Measurements from ENCODE around the gene BATF2.

- TF ChIP-seq EP300 (IDR thresholded peaks at IDR 0.05) (no peak), POLR2A (IDR thresholded peaks at IDR 0.05) (no peak)
- TF ChIP-seq, protein P1, sequence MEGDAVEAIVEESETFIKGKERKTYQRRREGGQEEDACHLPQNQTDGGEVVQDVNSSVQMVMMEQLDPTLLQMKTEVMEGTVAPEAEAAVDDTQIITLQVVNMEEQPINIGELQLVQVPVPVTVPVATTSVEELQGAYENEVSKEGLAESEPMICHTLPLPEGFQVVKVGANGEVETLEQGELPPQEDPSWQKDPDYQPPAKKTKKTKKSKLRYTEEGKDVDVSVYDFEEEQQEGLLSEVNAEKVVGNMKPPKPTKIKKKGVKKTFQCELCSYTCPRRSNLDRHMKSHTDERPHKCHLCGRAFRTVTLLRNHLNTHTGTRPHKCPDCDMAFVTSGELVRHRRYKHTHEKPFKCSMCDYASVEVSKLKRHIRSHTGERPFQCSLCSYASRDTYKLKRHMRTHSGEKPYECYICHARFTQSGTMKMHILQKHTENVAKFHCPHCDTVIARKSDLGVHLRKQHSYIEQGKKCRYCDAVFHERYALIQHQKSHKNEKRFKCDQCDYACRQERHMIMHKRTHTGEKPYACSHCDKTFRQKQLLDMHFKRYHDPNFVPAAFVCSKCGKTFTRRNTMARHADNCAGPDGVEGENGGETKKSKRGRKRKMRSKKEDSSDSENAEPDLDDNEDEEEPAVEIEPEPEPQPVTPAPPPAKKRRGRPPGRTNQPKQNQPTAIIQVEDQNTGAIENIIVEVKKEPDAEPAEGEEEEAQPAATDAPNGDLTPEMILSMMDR (IDR thresholded peaks at IDR 0.05), result no peak
Measured at GRCh38 chr11:64947208-64947814, 49.5 kb downstream of the BATF2 start.
